ENCODE data around the gene CFAP20DC. TPM values are rescaled to one million over a fixed set of nuclear protein-coding genes. Genes with fewer than 3 reads are reported as not detected.
"Not testable (repeated sequence)": the region's sequence is repeated elsewhere in the genome, so short reads cannot be mapped to it uniquely, and the experiment has no call there.

CFAP20DC gene
- total and polyA plus RNA-seq, 4 donors: 0.98 to 2.1 (median 1.5) TPM

DNA sequence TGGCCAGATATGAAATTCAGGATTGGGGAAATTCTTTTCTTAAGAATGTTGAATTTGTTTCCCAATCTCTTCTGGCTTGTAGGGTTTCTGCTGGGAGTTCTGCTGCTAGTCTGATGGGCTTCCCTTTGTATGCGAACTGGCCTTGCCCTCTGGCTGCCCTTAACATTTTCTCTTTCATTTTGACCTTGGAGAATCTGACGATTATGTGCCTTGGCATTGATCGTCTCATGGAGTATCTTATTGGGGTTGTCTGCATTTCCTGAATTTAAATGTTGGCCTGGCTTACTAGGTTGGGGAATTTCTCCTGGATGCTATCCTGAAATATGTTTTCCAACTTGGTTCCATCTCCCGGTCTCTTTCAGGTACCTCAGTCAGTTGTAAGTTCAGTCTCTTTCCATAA lies 152.2 kb downstream of the CFAP20DC start (continued):
- TF ChIP-seq, protein P1, sequence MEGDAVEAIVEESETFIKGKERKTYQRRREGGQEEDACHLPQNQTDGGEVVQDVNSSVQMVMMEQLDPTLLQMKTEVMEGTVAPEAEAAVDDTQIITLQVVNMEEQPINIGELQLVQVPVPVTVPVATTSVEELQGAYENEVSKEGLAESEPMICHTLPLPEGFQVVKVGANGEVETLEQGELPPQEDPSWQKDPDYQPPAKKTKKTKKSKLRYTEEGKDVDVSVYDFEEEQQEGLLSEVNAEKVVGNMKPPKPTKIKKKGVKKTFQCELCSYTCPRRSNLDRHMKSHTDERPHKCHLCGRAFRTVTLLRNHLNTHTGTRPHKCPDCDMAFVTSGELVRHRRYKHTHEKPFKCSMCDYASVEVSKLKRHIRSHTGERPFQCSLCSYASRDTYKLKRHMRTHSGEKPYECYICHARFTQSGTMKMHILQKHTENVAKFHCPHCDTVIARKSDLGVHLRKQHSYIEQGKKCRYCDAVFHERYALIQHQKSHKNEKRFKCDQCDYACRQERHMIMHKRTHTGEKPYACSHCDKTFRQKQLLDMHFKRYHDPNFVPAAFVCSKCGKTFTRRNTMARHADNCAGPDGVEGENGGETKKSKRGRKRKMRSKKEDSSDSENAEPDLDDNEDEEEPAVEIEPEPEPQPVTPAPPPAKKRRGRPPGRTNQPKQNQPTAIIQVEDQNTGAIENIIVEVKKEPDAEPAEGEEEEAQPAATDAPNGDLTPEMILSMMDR (IDR thresholded peaks at IDR 0.05; ENCODE audit: low read depth, low read length, missing input control): no peak
- TF ChIP-seq EGR1 (IDR thresholded peaks at IDR 0.05; ENCODE audit: low read depth in 2 of 2) (no peak), MAX (IDR thresholded peaks at IDR 0.05) (no peak), FOXA2 (IDR thresholded peaks at IDR 0.05) (no peak)
- TF ChIP-seq, protein P2, sequence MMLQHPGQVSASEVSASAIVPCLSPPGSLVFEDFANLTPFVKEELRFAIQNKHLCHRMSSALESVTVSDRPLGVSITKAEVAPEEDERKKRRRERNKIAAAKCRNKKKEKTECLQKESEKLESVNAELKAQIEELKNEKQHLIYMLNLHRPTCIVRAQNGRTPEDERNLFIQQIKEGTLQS (IDR thresholded peaks at IDR 0.05): no peak

DNA sequence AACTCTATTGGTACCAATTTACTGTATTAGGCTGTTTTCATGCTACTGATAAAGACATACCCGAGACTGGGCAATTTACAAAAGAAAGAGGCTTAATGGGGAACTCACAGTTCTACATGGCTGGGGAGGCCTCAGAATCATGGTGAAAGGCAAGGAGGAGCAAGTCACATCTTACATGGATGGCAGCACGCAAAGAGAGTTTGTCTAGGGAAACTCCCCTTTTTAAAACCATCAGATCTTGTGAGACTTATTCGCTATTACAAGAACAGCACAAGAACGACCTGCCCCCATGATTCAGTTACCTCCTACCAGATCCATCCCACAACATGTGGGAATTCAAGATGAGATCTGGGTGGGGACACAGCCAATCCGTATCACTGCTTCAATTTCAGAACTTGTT lies 154.1 kb downstream of the CFAP20DC start:
- 98% methylated on average over 5 of the region's 5 CpGs for WGBS
- not testable (repeated sequence) for DNase-seq (ENCODE audit: low spot score); H3K36me3 ChIP-seq (ENCODE audit: control insufficient read depth in 4 of 4, insufficient read depth in 3 of 4, low read depth in 1 of 4, low read length in 3 of 4); H3K4me1 ChIP-seq (ENCODE audit: control insufficient read depth in 4 of 4, insufficient read depth in 4 of 4, low read length in 3 of 4); H3K9me3 ChIP-seq (ENCODE audit: control insufficient read depth in 4 of 4, low read length in 3 of 4); H3K27ac ChIP-seq (ENCODE audit: low read depth in 1 of 2, low read length in 2 of 2); H3K27me3 ChIP-seq (ENCODE audit: control insufficient read depth in 4 of 4, insufficient read depth in 4 of 4, low read length in 3 of 4); H3K4me3 ChIP-seq (ENCODE audit: low read depth in 1 of 3, low read length in 3 of 3); H3K9ac ChIP-seq (ENCODE audit: low read depth in 1 of 2, low read length in 2 of 2)

- H3K27ac ChIP-seq (ENCODE audit: low read depth in 1 of 2, low read length in 2 of 2); H3K27me3 ChIP-seq (ENCODE audit: control insufficient read depth in 4 of 4, insufficient read depth in 4 of 4, low read length in 3 of 4); H3K4me1 ChIP-seq (ENCODE audit: control insufficient read depth in 4 of 4, insufficient read depth in 4 of 4, low read length in 3 of 4); DNase-seq (ENCODE audit: low spot score); H3K9ac ChIP-seq (ENCODE audit: low read depth in 1 of 2, low read length in 2 of 2); H3K9me3 ChIP-seq (ENCODE audit: control insufficient read depth in 4 of 4, low read length in 3 of 4); H3K4me3 ChIP-seq (ENCODE audit: low read depth in 1 of 3, low read length in 3 of 3); H3K36me3 ChIP-seq (ENCODE audit: control insufficient read depth in 4 of 4, insufficient read depth in 3 of 4, low read depth in 1 of 4, low read length in 3 of 4): not testable (repeated sequence)
- WGBS: 68% methylated on average over 2 of the region's 2 CpGs
These were observed 157.3 kb downstream of the CFAP20DC start for GRCh38 chr3:58892526-58892925.

- no peaks in the 10 kb centered on the region for H3K36me3 ChIP-seq (ENCODE audit: control insufficient read depth in 4 of 4, insufficient read depth in 3 of 4, low read depth in 1 of 4, low read length in 3 of 4)
- no peaks in the 10 kb centered on the region for H3K27me3 ChIP-seq (ENCODE audit: control insufficient read depth in 4 of 4, insufficient read depth in 4 of 4, low read length in 3 of 4)
- TF ChIP-seq TAF1 (conservative IDR thresholded peaks at IDR 0.05): no peak
- TF ChIP-seq NR2F2 (IDR thresholded peaks at IDR 0.05): no peak
- TF ChIP-seq RAD21 (IDR thresholded peaks at IDR 0.05): no peak
- TF ChIP-seq, protein P3, sequence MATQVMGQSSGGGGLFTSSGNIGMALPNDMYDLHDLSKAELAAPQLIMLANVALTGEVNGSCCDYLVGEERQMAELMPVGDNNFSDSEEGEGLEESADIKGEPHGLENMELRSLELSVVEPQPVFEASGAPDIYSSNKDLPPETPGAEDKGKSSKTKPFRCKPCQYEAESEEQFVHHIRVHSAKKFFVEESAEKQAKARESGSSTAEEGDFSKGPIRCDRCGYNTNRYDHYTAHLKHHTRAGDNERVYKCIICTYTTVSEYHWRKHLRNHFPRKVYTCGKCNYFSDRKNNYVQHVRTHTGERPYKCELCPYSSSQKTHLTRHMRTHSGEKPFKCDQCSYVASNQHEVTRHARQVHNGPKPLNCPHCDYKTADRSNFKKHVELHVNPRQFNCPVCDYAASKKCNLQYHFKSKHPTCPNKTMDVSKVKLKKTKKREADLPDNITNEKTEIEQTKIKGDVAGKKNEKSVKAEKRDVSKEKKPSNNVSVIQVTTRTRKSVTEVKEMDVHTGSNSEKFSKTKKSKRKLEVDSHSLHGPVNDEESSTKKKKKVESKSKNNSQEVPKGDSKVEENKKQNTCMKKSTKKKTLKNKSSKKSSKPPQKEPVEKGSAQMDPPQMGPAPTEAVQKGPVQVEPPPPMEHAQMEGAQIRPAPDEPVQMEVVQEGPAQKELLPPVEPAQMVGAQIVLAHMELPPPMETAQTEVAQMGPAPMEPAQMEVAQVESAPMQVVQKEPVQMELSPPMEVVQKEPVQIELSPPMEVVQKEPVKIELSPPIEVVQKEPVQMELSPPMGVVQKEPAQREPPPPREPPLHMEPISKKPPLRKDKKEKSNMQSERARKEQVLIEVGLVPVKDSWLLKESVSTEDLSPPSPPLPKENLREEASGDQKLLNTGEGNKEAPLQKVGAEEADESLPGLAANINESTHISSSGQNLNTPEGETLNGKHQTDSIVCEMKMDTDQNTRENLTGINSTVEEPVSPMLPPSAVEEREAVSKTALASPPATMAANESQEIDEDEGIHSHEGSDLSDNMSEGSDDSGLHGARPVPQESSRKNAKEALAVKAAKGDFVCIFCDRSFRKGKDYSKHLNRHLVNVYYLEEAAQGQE (IDR thresholded peaks at IDR 0.05): no peak
- TF ChIP-seq MAX (IDR thresholded peaks at IDR 0.05): no peak
- no peak for TF ChIP-seq SP1 (IDR thresholded peaks at IDR 0.05)
- TF ChIP-seq HNF4G (IDR thresholded peaks at IDR 0.05): no peak
- no peak for TF ChIP-seq FOXA2 (IDR thresholded peaks at IDR 0.05)
- TF ChIP-seq YY1 (IDR thresholded peaks at IDR 0.05): no peak
- TF ChIP-seq, protein P2 (IDR thresholded peaks at IDR 0.05): no peak
- no peaks in the 10 kb centered on the region for H3K4me1 ChIP-seq (ENCODE audit: control insufficient read depth in 4 of 4, insufficient read depth in 4 of 4, low read length in 3 of 4)
- H3K27ac ChIP-seq (ENCODE audit: low read depth in 1 of 2, low read length in 2 of 2): no peak overlapping the region
- no peaks in the 10 kb centered on the region for H3K9me3 ChIP-seq (ENCODE audit: control insufficient read depth in 4 of 4, low read length in 3 of 4)
- H3K9ac ChIP-seq (ENCODE audit: low read depth in 1 of 2, low read length in 2 of 2): no peak overlapping the region
- no peak overlapping the region for H3K4me3 ChIP-seq (ENCODE audit: low read depth in 1 of 3, low read length in 3 of 3)
- no peak for DNase-seq (ENCODE audit: low spot score)
- WGBS: 48% methylated on average over 2 of the region's 2 CpGs
These were observed 161.7 kb downstream of the CFAP20DC start for GRCh38 chr3:58888087-58888486.
